KOPT-K1 (cell line): ENCODE measurements around the gene SLC2A5.
"Not testable (repeated sequence)": the region's sequence is repeated elsewhere in the genome, so short reads cannot be mapped to it uniquely, and the experiment has no call there.

Experiments
- H3K27ac ChIP-seq: fragments of 200-600 bp; sonication (generic); 2 replicates; pipeline ENCODE4 v1.5.1; 2016; ENCODE audit warnings: antibody characterized with exemption, mild to moderate bottlenecking, low read depth, low read length; ENCODE audit not compliant: poor library complexity, severe bottlenecking
- H3K36me3 ChIP-seq: fragments of 200-600 bp; sonication (generic); 2 replicates; pipeline ENCODE4 v1.5.1; 2017; ENCODE audit warnings: antibody characterized with exemption, mild to moderate bottlenecking, low read length, moderate library complexity; ENCODE audit not compliant: insufficient read depth
- H3K9me3 ChIP-seq: fragments of 200-600 bp; sonication (generic); 2 replicates; pipeline ENCODE4 v1.5.1; 2017; ENCODE audit warnings: antibody characterized with exemption, low read length, mild to moderate bottlenecking; ENCODE audit not compliant: insufficient read depth, poor library complexity, severe bottlenecking

Gene SLC2A5

GRCh38 chr1:9038881-9039760, 30.3 kb downstream of the SLC2A5 start:
- Histone ChIP-seq H3K36me3 (no peaks in the 10 kb centered on the region), H3K9me3 (peaks cover 15% of the 10 kb centered on the region), H3K27ac (no peak overlapping the region)

- Histone ChIP-seq H3K36me3 (no peaks in the 10 kb centered on the region), H3K9me3 (peaks cover 15% of the 10 kb centered on the region), H3K27ac (no peak overlapping the region)
Measured at GRCh38 chr1:9038338-9038650, 31.1 kb downstream of the SLC2A5 start.

- Histone ChIP-seq H3K9me3 (peaks cover 18% of the 10 kb centered on the region), H3K27ac (no peak overlapping the region), H3K36me3 (no peaks in the 10 kb centered on the region)
Measured at GRCh38 chr1:9037476-9038337, 31.7 kb downstream of the SLC2A5 start.

GRCh38 chr1:9035226-9035625, 34.2 kb downstream of the SLC2A5 start:
- H3K36me3 ChIP-seq: no peaks in the 10 kb centered on the region
- H3K27ac ChIP-seq: no peak overlapping the region
- H3K9me3 ChIP-seq: peaks cover 39% of the 10 kb centered on the region

- Histone ChIP-seq H3K36me3 (no peaks in the 10 kb centered on the region), H3K9me3 (peaks cover 45% of the 10 kb centered on the region), H3K27ac (no peak overlapping the region)
Measured at GRCh38 chr1:9033363-9033762, 36.1 kb downstream of the SLC2A5 start.

GRCh38 chr1:9031484-9032259, 37.8 kb downstream of the SLC2A5 start:
- Histone ChIP-seq H3K36me3 (no peaks in the 10 kb centered on the region), H3K27ac (no peak overlapping the region), H3K9me3 (peaks cover 45% of the 10 kb centered on the region)

- not testable (repeated sequence) for H3K27ac ChIP-seq, H3K36me3 ChIP-seq
- peaks cover 45% of the 10 kb centered on the region for H3K9me3 ChIP-seq
Measured at GRCh38 chr1:9031077-9031476, 38.4 kb downstream of the SLC2A5 start.

- Histone ChIP-seq H3K36me3 (no peaks in the 10 kb centered on the region), H3K9me3 (peaks cover 30% of the 10 kb centered on the region), H3K27ac (no peak overlapping the region)
Measured at GRCh38 chr1:9028921-9029705, 40.3 kb downstream of the SLC2A5 start.

GRCh38 chr1:9027307-9027706, 42.1 kb downstream of the SLC2A5 start:
- Histone ChIP-seq H3K9me3 (peaks cover 26% of the 10 kb centered on the region), H3K36me3 (no peaks in the 10 kb centered on the region)

GRCh38 chr1:9025449-9025848, 44.0 kb downstream of the SLC2A5 start:
- Histone ChIP-seq H3K9me3 (peaks cover 9% of the 10 kb centered on the region), H3K36me3 (no peaks in the 10 kb centered on the region), H3K27ac (no peak overlapping the region)

More at GRCh38 chr1:9027307-9027706, 42.1 kb downstream of the SLC2A5 start:
- H3K27ac ChIP-seq: no peak overlapping the region

GRCh38 chr1:9024837-9025236, 44.6 kb downstream of the SLC2A5 start:
- H3K36me3 ChIP-seq: no peaks in the 10 kb centered on the region
- peaks cover 3% of the 10 kb centered on the region for H3K9me3 ChIP-seq
- H3K27ac ChIP-seq: no peak overlapping the region

- Histone ChIP-seq H3K27ac (no peak overlapping the region), H3K36me3 (no peaks in the 10 kb centered on the region), H3K9me3 (no peaks in the 10 kb centered on the region)
Measured at GRCh38 chr1:9022773-9023172, 46.7 kb downstream of the SLC2A5 start.

GRCh38 chr1:9022026-9022738, 47.3 kb downstream of the SLC2A5 start:
- not testable (repeated sequence) for H3K36me3 ChIP-seq, H3K9me3 ChIP-seq, H3K27ac ChIP-seq

GRCh38 chr1:9020305-9020704, 49.1 kb downstream of the SLC2A5 start:
- Histone ChIP-seq H3K9me3 (no peaks in the 10 kb centered on the region), H3K27ac (no peak overlapping the region), H3K36me3 (no peaks in the 10 kb centered on the region)
